ENCODE results near the gene ASXL1. TPM values are rescaled to one million over a fixed set of nuclear protein-coding genes. Genes with fewer than 3 reads are reported as not detected.

Gene ASXL1
- total and polyA plus RNA-seq, 9 of the 15 experiments (the other 6 are each of a cell fraction or from before 2014, with no cell fraction given): 6.5 to 65.3 (median 32.3) TPM

- TF ChIP-seq PRDM10 (IDR thresholded peaks at IDR 0.05; ENCODE audit: partially characterized antibody) (no peak), KDM1A (IDR thresholded peaks at IDR 0.05) (0 out of 4 replicates have a peak, but pooled peaks of 1 of the 2 experiments have one; percentile 18), FOSL1 (tag; conservative IDR thresholded peaks at IDR 0.05) (0 out of 2 replicates have a peak, but pooled peaks have one; percentile 15), SIRT6 (IDR thresholded peaks at IDR 0.05; ENCODE audit: low read depth, low read length) (no peak), ZC3H11A (IDR thresholded peaks at IDR 0.05; ENCODE audit: low read depth, low read length) (no peak), HNRNPL (IDR thresholded peaks at IDR 0.05; ENCODE audit: low read depth, low read length) (no peak), E2F8 (IDR thresholded peaks at IDR 0.05; ENCODE audit: low read depth, partially characterized antibody) (peak; percentile 36), ZNF586 (CRISPR knock-in tag; conservative IDR thresholded peaks at IDR 0.05) (no peak), STAG1 (CRISPR knock-in tag; IDR thresholded peaks at IDR 0.05; ENCODE audit: borderline replicate concordance) (no peak), SMC3 (conservative IDR thresholded peaks at IDR 0.05; ENCODE audit: insufficient read depth, low read depth, low read length) (no peak), HNRNPH1 (optimal IDR thresholded peaks at IDR 0.05; ENCODE audit: low read depth, low read length) (no peak), FUS (optimal IDR thresholded peaks at IDR 0.05; ENCODE audit: low read depth, low read length) (no peak), GATA2 (CRISPR knock-in tag; IDR thresholded peaks at IDR 0.05) (no peak)
Measured at GRCh38 chr20:32357375-32357868, 709 bp upstream of the ASXL1 start (continued).
